ENCODE results near the gene DNAJA1.

DNAJA1 gene

GRCh38 chr9:33029231-33029786 lies 4.2 kb downstream of the DNAJA1 start:
- peak; percentile 55 for DNase-seq (ENCODE audit: low read depth)
- no peak overlapping the region for H3K4me3 ChIP-seq (ENCODE audit: control insufficient read depth, low read depth, low read length)
- no peak for TF ChIP-seq CTCF (IDR thresholded peaks at IDR 0.05; ENCODE audit: control insufficient read depth, insufficient read depth, low read depth, low read length, missing control alignments)

- DNase-seq (ENCODE audit: low read depth) = no peak
Measured at GRCh38 chr9:33030285-33030684, 5.2 kb downstream of the DNAJA1 start.

GRCh38 chr9:33032292-33032691 lies 7.2 kb downstream of the DNAJA1 start:
- DNase-seq (ENCODE audit: low read depth) = no peak

More at GRCh38 chr9:33030285-33030684, 5.2 kb downstream of the DNAJA1 start:
- no peak overlapping the region for H3K4me3 ChIP-seq (ENCODE audit: control insufficient read depth, low read depth, low read length)
- TF ChIP-seq CTCF (IDR thresholded peaks at IDR 0.05; ENCODE audit: control insufficient read depth, insufficient read depth, low read depth, low read length, missing control alignments) = no peak

GRCh38 chr9:33032865-33033264 lies 7.8 kb downstream of the DNAJA1 start:
- TF ChIP-seq CTCF (IDR thresholded peaks at IDR 0.05; ENCODE audit: control insufficient read depth, insufficient read depth, low read depth, low read length, missing control alignments) = no peak
- DNase-seq (ENCODE audit: low read depth) = no peak
- H3K4me3 ChIP-seq (ENCODE audit: control insufficient read depth, low read depth, low read length) = no peak overlapping the region

More at GRCh38 chr9:33032292-33032691, 7.2 kb downstream of the DNAJA1 start:
- H3K4me3 ChIP-seq (ENCODE audit: control insufficient read depth, low read depth, low read length) = no peak overlapping the region
- no peak for TF ChIP-seq CTCF (IDR thresholded peaks at IDR 0.05; ENCODE audit: control insufficient read depth, insufficient read depth, low read depth, low read length, missing control alignments)

- H3K4me3 ChIP-seq (ENCODE audit: control insufficient read depth, low read depth, low read length) = no peak overlapping the region
Measured at GRCh38 chr9:33040792-33041431, 15.8 kb downstream of the DNAJA1 start.

GRCh38 chr9:33041432-33042188 lies 16.5 kb downstream of the DNAJA1 start:
- TF ChIP-seq CTCF (IDR thresholded peaks at IDR 0.05; ENCODE audit: control insufficient read depth, insufficient read depth, low read depth, low read length, missing control alignments) = no peak
- DNase-seq (ENCODE audit: low read depth) = no peak
- no peak overlapping the region for H3K4me3 ChIP-seq (ENCODE audit: control insufficient read depth, low read depth, low read length)

More at GRCh38 chr9:33040792-33041431, 15.8 kb downstream of the DNAJA1 start:
- no peak for DNase-seq (ENCODE audit: low read depth)
- TF ChIP-seq CTCF (IDR thresholded peaks at IDR 0.05; ENCODE audit: control insufficient read depth, insufficient read depth, low read depth, low read length, missing control alignments) = no peak

All from AG09309 (cell line).